ENCODE results near the gene SPATA6L. TPM values are rescaled to one million over a fixed set of nuclear protein-coding genes. Genes with fewer than 3 reads are reported as not detected.

The SPATA6L gene
- total and polyA plus RNA-seq, 2 of the 13 experiments (the other 11 are each of a cell fraction or from before 2014, with no cell fraction given): 1.1 to 1.9 TPM

DNA sequence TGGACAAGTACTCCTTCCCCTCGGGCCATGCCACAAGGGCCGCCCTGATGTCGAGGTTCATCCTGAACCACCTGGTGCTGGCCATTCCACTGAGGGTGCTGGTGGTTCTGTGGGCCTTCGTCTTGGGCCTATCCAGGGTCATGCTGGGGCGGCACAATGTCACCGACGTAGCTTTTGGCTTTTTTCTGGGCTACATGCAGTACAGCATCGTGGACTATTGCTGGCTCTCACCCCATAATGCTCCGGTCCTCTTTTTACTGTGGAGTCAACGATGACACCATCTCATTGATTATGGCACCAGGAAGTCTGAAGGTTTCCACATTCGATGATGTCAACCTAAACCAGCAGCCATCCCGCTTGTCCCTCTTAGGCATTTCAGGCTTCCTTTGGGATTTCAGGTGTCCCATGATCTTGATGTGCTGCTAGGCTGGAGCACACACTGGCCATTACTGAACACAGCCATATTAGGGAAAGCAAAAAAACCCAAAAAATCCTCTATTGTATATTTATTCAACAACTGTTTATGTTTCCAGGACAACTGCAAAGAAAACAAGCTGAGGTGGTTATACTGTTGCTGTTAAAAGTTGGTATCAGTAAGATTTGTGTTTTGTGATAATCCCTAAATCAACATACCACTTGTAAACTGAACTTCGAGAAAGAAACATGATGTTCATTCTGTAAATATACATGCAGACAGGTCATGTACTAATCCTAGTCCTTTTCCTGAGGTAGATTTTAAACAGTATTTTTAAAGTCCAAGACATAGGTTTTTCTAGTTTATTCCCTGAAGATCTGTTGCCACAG lies 3.1 kb downstream of the SPATA6L start (continued):
- TF ChIP-seq HNF1A (IDR thresholded peaks at IDR 0.05; ENCODE audit: low read depth) (no peak), HNF1A (CRISPR knock-in tag; IDR thresholded peaks at IDR 0.05; ENCODE audit: borderline replicate concordance) (no peak), KDM5A (IDR thresholded peaks at IDR 0.05; ENCODE audit: borderline replicate concordance, low read length) (no peak), ZNF350 (CRISPR knock-in tag; IDR thresholded peaks at IDR 0.05; ENCODE audit: borderline replicate concordance, low read depth) (0 out of 2 replicates have a peak, but pooled peaks have one; percentile 1), NCOR1 (IDR thresholded peaks at IDR 0.05; ENCODE audit: borderline replicate concordance, low read length) (no peak), NFIB (CRISPR knock-in tag; IDR thresholded peaks at IDR 0.05; ENCODE audit: borderline replicate concordance) (no peak), KDM4B (CRISPR knock-in tag; IDR thresholded peaks at IDR 0.05) (no peak), U2AF2 (IDR thresholded peaks at IDR 0.05; ENCODE audit: low read depth, low read length) (no peak), ZNF160 (CRISPR knock-in tag; IDR thresholded peaks at IDR 0.05) (no peak), RFX3 (CRISPR knock-in tag; IDR thresholded peaks at IDR 0.05) (no peak), CEBPG (CRISPR knock-in tag; IDR thresholded peaks at IDR 0.05) (no peak; the same call in 1 of the 2 replicates), SYNCRIP (IDR thresholded peaks at IDR 0.05; ENCODE audit: insufficient read depth, low read depth, low read length) (no peak), SP1 (IDR thresholded peaks at IDR 0.05) (no peak), SP1 (CRISPR knock-in tag; IDR thresholded peaks at IDR 0.05) (0 out of 2 replicates have a peak, but pooled peaks have one; percentile 8), ZNF205 (CRISPR knock-in tag; IDR thresholded peaks at IDR 0.05) (no peak), ONECUT2 (CRISPR knock-in tag; IDR thresholded peaks at IDR 0.05) (no peak)
- TF ChIP-seq, protein P1, sequence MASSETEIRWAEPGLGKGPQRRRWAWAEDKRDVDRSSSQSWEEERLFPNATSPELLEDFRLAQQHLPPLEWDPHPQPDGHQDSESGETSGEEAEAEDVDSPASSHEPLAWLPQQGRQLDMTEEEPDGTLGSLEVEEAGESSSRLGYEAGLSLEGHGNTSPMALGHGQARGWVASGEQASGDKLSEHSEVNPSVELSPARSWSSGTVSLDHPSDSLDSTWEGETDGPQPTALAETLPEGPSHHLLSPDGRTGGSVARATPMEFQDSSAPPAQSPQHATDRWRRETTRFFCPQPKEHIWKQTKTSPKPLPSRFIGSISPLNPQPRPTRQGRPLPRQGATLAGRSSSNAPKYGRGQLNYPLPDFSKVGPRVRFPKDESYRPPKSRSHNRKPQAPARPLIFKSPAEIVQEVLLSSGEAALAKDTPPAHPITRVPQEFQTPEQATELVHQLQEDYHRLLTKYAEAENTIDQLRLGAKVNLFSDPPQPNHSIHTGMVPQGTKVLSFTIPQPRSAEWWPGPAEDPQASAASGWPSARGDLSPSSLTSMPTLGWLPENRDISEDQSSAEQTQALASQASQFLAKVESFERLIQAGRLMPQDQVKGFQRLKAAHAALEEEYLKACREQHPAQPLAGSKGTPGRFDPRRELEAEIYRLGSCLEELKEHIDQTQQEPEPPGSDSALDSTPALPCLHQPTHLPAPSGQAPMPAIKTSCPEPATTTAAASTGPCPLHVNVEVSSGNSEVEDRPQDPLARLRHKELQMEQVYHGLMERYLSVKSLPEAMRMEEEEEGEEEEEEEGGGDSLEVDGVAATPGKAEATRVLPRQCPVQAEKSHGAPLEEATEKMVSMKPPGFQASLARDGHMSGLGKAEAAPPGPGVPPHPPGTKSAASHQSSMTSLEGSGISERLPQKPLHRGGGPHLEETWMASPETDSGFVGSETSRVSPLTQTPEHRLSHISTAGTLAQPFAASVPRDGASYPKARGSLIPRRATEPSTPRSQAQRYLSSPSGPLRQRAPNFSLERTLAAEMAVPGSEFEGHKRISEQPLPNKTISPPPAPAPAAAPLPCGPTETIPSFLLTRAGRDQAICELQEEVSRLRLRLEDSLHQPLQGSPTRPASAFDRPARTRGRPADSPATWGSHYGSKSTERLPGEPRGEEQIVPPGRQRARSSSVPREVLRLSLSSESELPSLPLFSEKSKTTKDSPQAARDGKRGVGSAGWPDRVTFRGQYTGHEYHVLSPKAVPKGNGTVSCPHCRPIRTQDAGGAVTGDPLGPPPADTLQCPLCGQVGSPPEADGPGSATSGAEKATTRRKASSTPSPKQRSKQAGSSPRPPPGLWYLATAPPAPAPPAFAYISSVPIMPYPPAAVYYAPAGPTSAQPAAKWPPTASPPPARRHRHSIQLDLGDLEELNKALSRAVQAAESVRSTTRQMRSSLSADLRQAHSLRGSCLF (CRISPR knock-in tag; IDR thresholded peaks at IDR 0.05; ENCODE audit: borderline replicate concordance): no peak
- TF ChIP-seq, protein P2, sequence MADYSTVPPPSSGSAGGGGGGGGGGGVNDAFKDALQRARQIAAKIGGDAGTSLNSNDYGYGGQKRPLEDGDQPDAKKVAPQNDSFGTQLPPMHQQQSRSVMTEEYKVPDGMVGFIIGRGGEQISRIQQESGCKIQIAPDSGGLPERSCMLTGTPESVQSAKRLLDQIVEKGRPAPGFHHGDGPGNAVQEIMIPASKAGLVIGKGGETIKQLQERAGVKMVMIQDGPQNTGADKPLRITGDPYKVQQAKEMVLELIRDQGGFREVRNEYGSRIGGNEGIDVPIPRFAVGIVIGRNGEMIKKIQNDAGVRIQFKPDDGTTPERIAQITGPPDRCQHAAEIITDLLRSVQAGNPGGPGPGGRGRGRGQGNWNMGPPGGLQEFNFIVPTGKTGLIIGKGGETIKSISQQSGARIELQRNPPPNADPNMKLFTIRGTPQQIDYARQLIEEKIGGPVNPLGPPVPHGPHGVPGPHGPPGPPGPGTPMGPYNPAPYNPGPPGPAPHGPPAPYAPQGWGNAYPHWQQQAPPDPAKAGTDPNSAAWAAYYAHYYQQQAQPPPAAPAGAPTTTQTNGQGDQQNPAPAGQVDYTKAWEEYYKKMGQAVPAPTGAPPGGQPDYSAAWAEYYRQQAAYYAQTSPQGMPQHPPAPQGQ (CRISPR knock-in tag; IDR thresholded peaks at IDR 0.05; ENCODE audit: borderline replicate concordance): no peak

All from HepG2 (cell line).